NCI-H2227 (cell line): ENCODE data around the gene SMAD2.
"Not testable (repeated sequence)": the region's sequence is repeated elsewhere in the genome, so short reads cannot be mapped to it uniquely, and the experiment has no call there.

Experiments
- DNase-seq: peaks from one replicate; lab custom pipeline; 2025; ENCODE audit not compliant: unreplicated experiment; lab: John Stamatoyannopoulos, UW

Gene SMAD2

GRCh38 chr18:47930199-47930930 lies at the start of gene SMAD2:
Gene SMAD2 (minus strand): TSS chr18:47930659. CDS start chr18:47896756, 33,903 bp downstream.
- DNase-seq: peak; percentile 94

DNA sequence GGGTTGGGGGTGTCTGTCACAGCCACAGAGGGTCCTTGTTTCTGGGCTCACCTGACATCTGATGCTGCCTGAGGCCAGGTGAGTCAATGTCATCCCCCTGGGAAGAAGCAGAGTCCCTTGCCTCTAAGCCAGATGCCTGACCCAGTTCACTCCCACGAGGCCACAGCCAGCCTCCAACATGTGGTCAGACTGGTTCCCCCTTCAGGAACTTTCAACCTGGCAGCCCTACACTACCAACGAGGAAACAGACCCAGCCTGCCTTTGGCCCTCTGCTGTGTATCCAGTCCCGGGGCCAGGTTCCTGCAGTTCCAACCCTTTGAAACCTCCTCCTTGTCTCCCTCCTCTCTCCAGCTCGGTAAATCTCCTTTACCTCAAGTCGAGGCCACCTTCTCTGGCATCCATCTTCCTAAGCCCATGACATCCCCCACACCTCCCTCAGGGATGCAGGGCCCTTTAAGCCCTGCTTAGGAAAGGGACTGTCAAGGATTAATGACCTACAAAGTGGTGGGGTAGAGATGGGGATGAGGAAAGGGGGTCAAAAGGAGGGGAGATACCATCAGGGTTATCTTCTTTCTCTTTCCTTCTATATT lies 49.2 kb upstream of the SMAD2 start:
- no peak for DNase-seq

GRCh38 chr18:47978603-47979002 lies 48.1 kb upstream of the SMAD2 start:
- no peak for DNase-seq

DNA sequence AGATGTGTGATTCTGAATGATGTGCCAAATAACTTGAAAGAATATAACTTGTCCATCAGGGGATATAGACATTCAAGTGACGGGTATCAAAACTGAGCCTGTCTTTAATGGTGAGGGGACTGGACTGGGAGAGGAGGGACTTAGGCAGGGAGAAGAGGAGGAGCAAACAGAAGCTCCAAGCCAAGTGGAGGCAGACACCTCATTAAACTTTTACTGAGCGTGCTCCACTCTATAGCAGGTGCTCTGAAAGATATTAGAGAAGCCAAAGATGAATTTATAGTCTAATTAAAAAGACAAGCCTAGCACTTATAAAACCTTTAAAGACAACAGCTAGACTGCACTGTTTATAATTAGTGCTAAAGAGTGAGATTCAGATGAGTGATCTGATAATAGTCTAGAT lies 47.7 kb upstream of the SMAD2 start:
- no peak for DNase-seq

DNA sequence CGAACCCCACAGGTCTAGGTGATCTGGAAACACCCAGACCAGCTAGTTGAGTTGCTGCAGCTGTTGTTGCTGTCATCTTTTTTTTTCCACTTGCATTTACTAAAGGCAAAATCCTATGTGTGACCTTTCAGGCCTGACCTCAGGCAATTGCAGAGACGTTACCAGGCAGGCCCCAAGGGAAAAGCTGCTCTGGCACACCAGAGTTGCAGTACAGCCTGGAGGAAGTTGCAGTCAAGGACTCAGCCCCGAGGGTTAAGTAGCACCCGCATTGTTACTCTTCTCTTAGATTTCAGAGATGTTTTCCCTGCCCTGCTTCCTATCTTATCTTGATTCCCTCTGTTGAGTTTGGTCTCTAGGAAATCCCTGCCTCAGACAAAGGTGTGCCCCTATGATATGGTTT lies 45.2 kb upstream of the SMAD2 start:
- peak; percentile 14 for DNase-seq

DNA sequence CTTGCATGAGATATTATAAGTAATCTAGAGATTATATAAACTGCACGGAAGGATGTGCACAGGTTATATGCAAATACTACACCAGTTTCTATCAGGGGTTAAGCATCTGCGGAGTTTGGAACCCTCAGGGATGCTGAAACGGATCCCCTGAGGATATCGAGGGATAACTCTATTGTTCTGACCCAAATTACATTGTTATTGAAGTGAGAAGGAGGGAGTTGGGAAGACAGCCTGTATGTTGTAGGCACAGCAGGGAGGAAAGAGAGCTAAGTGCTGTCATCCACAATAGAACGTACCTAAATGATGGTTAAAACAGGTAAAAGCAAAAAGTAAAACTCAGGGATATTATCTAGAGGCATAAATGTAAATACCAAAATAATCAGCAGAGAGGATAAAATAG lies 44.6 kb upstream of the SMAD2 start:
- DNase-seq: no peak

DNA sequence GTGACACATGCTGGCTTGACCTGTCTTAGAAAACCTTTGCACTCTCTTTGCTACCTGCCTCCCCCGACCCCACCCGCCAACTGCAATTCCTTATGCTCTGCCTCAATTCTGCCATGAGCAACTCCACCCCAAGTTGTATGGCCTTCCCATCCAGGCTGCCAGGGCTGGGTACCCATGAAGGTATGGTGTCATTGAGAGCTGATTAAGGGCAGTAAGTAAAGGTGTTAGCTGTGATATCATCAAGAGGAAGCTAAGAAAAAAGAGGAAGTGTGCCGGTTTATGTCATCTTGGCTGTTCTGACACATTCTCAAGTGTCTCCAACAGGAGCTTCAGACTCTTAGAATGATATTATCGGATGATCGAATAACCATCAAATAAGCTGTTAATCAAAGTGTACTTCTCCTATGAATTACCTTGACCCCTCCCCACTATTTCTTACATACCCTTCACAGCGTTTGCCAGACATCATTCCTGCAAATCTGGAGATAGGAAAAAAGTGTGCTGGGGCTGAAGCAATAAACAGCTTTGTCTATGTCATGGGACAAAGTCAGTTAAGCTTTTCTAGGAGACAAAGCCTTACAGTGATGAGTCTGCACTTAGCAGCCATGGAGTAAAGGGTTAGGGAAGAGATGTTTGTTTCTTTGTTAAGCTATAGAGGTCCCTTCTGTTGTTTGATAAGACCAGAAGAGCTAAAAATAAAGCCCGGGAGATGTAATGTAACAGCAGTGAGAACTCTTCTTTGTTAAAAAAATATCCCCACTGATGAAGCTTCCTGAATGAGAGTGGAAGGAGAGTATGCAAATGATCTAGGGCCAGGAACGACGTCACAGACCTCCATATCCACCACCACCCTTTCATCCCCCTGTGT lies 40.4 kb upstream of the SMAD2 start:
- DNase-seq: no peak

- no peak for DNase-seq
Measured at GRCh38 chr18:47969816-47970215, 39.4 kb upstream of the SMAD2 start.

GRCh38 chr18:47968721-47969120 lies 38.3 kb upstream of the SMAD2 start:
- DNase-seq: no peak

DNA sequence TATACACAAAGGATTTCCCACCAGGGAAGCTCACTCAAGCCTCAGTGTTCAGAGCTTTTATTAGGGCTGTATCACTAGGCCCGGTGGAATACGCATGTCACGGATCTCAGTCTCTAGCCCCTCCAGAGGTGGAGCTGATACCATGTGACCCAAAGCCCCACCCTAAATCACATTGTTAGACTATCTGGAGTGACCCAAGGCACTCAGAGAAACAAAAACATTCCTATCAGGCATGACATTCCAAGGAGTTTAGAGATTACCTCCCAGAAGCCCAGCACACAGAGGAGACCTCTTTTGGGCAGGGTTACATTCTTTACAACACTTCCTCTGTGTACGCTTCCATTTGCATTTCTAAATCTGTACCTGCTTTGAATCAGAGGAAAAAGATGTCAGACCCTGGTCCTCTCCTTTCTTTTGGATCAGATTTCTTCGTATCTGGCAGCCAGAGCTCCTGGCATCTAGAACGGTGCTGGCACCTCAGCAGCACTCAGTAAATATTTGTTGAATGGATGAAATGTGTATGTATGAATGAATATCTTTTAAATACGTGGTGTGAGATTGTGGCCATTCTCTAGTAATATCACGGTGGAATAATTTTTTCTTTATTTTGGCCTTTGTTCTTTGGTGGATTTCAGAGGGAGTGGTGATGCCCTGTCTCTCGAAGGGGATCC lies 37.7 kb upstream of the SMAD2 start:
- no peak for DNase-seq

GRCh38 chr18:47964053-47964452 lies 33.6 kb upstream of the SMAD2 start:
- no peak for DNase-seq

DNA sequence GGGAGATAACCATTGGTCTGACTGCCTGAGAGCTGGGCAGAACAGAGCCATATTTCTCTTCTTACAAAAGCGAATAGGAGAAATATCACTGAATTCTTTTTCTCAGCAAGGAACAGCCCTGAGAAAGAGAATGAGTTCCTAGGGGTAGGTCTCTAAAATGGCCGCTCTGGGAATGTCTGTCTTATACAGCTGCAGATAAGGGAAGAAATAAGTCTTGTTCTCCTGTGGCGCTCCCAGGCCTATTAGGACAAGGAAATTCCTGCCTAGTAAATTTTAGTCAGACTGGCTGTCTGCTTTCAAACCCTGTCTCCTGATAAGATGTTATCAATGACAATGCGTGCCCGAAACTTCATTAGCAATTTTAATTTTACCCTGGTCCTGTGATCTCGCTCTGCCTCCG lies 30.5 kb upstream of the SMAD2 start:
- not testable (repeated sequence) for DNase-seq

- no peak for DNase-seq
Measured at GRCh38 chr18:47953471-47953931, 23.0 kb upstream of the SMAD2 start.

GRCh38 chr18:47950511-47950910 lies 20.1 kb upstream of the SMAD2 start:
- no peak for DNase-seq

DNA sequence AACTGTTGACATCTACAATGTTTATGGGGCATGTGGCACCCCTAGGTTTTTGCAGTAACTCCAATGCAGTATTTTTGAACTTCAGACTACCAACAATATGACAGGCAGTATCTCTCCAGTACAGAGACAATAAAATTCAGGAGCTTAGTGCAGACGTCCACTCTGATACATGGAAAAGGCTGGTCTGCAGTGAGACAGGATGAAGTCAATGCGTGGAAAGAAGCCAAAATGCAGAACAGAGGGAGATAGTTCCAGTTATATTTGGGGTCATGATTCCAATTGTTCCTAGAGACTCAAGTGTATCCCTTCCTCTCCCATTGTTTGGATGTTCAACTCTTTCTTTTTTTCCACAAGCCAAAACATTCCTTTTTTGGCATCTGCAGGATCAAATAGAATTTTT lies 18.7 kb upstream of the SMAD2 start:
- DNase-seq: peak; percentile 25

- no peak for DNase-seq
Measured at GRCh38 chr18:47946889-47947288, 16.4 kb upstream of the SMAD2 start.

DNA sequence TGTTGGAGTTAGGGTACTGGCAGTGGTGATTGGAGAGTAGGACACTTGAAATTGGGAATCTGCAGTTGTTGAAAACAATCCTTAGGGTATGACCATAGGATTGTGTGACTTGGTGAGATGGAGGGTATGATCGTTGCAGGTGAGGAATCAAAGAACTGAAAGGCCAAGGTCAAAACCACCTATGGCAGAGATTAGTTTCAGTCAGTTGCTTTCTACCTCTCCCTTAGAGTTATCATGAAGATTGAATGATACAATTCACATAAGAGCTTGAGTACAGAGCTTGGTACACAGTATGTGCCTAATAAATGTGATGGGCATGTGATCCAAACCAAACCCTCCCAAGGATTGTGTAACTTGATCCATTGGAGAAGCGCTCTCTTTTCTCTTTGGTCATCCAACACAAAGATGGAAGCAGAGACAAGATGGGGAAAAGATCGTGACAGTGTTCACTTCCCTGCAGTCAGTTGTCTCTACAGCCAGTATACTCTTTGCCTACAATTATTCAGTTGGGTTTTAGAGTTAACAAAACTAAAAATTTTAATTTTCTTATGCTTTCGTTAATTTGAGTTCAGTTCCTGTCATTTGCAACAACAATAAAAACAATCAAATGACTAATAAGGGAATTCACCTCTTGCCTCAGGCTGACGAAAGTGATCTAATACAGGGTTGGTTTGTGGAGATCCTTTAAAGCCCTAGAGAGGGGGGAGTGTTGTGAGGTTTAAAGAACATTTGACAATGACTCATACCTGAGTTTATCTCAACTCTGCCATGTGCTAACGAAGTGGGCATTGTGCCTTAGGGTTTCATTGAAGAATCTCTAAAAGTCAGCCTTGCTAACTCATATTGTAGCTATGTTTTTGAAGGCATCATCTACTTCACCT lies 14.8 kb upstream of the SMAD2 start:
- no peak for DNase-seq

DNA sequence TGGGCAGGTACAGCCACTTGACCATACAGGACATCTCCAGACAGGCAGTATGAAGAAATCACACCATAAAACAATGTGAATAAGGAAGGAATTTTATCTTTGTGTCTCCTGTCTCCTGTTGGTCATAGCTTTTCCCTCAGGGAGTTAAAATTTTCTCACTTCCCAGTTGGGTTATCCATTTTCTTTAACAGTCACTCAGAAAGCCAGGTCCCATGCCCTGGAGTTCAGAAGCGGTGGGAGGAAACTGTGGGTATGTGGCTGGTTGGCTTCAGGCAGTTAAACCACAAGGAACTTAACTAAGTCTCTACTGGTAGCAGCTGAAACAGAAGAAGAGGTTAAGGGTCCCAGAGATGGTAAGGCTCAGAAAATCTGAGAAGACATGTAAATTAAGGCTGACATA lies 6.5 kb upstream of the SMAD2 start:
- no peak for DNase-seq

DNA sequence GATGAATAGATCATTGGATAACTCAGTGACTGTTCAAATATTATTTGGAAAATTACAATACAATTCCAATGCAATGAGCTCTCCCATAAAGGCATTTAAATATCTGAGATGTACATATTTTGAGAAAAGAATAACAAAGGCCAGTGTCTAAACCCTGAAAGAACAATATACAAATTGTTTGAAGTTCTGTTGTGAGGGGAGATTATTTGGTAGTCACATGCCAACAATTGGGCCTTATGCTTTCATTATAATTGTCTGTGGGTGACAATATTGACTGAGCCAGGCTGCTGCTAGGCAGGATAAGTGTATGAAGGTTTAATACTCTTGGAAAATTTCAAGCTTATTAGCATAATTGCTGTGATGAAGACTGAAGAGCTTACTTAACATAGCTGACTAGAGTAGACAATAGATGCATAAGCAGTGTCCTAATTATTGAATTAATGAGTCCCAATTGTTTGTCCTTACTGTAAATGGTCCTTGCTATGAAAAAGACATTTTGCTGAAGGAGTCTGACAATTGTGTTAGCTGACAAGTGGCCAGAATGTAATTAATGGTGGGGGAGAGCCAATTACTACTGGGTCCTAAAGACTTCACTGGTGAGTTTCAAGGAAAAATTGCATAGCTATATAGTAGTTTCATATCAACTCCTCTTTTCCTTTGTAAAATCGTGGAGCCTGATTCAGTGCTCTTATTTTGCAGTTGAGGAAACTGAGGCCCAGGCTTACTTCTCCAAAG lies 5.0 kb upstream of the SMAD2 start:
- DNase-seq: no peak

DNA sequence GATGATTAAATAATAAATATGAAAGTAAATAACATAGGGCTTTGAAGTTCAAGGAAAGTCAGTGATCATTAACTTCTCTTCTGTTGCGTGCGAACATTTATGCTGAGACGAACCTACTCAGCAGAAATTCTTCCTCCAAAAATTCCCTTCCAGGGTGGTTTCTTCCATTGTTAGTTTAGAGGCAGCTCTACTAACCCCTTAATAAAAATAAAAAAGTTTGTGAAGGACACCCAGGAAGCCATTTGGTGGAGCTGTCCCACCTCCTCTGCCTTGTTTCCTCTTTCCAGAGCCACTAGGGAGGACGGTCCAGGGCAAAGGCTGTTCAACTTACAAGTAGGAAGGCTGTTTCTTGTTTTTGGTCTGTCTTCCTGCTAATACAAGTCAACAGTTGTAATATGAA lies 2.1 kb upstream of the SMAD2 start:
- no peak for DNase-seq
